Measurements from ENCODE around the gene KCNH1. TPM values are rescaled to one million over a fixed set of nuclear protein-coding genes. Genes with fewer than 3 reads are reported as not detected.

Gene KCNH1
- total RNA-seq, 1 donor from 2014 or later, result not detected

DNA sequence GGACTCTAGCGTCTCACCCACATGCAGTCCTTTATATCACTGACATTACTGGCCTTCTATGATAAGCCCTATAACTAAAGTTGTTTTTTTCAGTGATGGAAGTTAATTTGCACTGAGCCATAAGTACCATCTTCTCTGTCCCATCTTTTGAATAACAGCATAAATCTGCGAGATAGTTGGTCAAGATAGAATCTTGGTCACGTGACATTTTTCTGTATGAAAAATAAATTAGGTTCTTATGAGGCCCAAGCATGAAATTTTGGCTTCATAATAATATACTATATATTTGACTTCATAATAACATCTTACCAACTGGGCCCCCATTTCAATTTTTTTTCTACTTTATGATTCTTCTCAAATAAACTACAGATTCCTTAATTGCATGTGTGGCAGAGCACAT lies 285.5 kb downstream of the KCNH1 start:
- no peaks in the 10 kb centered on the region for H3K36me3 Mint-ChIP-seq (ENCODE audit: low read depth)
- no peak overlapping the region for H3K27ac Mint-ChIP-seq
- intact Hi-C loops (cut with micrococcal nuclease), result no loop called here
- H3K4me3 Mint-ChIP-seq, result no peak overlapping the region
- no peaks in the 10 kb centered on the region for H3K27me3 Mint-ChIP-seq (ENCODE audit: insufficient read depth)
- no peaks in the 10 kb centered on the region for H3K9me3 Mint-ChIP-seq
- no peak for DNase-seq (ENCODE audit: low spot score)
- no peaks in the 10 kb centered on the region for H3K4me1 Mint-ChIP-seq (ENCODE audit: low read depth)

DNA sequence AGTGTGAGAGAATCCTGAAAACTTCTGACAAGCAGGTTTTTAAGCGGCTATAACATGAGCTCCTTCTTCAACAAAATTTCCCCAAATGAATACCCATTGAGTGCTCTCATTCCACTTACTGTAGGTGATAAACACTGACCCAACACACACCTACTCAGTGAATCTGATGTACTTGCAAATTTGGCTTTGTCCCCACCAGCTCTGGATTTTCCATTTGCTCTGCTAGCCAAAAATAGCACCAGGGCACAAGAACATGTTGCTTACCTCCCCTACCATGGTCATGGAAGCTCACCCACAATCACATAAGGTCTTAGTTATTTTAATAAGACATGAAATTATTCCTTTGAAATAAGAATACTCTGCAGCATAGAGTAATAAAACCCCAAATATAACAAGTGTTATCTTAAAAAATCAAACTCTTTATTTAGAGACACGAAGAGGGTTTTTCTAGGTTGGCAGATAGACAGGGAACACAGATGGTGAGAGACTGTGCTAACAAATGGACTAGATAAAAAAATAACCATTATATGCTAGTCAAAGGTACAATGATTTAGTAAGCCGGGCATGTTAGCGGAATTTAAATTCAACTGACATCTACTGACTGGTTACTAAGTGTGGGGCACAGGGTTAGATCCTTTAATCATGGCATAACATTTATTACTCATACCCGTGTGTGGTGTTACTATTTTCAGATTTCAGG lies 291.9 kb downstream of the KCNH1 start:
- Mint-ChIP-seq H3K9me3 (no peaks in the 10 kb centered on the region), H3K4me1 (ENCODE audit: low read depth) (no peaks in the 10 kb centered on the region), H3K4me3 (no peak overlapping the region), H3K27ac (no peak overlapping the region), H3K27me3 (ENCODE audit: insufficient read depth) (no peaks in the 10 kb centered on the region), H3K36me3 (ENCODE audit: low read depth) (no peaks in the 10 kb centered on the region)
- DNase-seq (ENCODE audit: low spot score), result no peak
- intact Hi-C loops (cut with micrococcal nuclease), result no loop called here

DNA sequence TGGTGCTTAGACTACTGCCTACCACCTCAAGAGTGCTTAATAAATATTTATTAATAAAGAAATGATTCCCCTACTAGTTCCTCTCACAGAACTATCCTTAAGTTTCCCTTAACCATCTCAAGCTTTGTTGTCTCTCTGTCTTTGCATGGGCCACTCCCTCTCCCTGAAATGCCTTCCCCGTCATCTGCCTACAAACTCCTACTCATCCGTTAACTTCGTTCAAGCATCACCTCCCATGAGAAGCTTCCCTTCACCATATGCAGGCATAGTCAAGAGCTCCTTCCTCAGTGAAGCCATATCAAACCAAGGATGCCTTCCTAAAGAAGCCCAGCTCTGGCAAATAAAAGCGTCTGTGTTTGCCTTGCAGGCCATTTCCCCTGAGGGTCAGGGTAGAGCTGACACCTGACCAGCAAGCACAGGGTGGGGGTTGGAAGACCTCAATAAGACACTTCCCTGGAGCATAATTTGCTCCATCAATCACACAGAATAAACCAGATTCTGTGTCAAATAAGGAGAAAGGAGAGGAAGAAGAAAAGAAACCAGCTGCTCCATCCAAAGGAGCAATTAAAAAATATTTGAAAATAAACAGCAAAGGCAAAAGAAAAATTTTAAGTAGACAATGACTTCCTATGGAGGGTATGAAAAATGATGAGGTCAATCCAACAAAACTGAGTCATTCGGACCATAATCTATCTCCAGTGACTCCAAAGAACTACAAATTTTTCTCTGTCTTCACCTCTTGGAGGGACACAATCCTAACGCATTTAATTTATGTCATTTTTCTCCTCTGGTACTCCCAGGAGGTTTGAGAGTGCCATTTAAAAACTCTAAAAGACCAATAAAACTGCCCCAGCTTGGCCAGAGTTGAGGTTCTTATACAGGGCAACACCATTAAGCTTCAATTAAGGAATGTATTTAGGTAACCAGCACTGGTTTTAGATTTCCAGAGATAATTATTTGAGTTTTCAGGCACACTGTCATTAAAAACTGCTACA lies 303.6 kb downstream of the KCNH1 start:
- intact Hi-C loops (cut with micrococcal nuclease), result no loop called here
- DNase-seq (ENCODE audit: low spot score), result no peak
- no peaks in the 10 kb centered on the region for H3K36me3 Mint-ChIP-seq (ENCODE audit: low read depth)
- no peaks in the 10 kb centered on the region for H3K27me3 Mint-ChIP-seq (ENCODE audit: insufficient read depth)
- H3K9me3 Mint-ChIP-seq, result no peaks in the 10 kb centered on the region
- H3K27ac Mint-ChIP-seq, result no peak overlapping the region
- H3K4me1 Mint-ChIP-seq (ENCODE audit: low read depth), result no peaks in the 10 kb centered on the region
- H3K4me3 Mint-ChIP-seq, result no peak overlapping the region

DNA sequence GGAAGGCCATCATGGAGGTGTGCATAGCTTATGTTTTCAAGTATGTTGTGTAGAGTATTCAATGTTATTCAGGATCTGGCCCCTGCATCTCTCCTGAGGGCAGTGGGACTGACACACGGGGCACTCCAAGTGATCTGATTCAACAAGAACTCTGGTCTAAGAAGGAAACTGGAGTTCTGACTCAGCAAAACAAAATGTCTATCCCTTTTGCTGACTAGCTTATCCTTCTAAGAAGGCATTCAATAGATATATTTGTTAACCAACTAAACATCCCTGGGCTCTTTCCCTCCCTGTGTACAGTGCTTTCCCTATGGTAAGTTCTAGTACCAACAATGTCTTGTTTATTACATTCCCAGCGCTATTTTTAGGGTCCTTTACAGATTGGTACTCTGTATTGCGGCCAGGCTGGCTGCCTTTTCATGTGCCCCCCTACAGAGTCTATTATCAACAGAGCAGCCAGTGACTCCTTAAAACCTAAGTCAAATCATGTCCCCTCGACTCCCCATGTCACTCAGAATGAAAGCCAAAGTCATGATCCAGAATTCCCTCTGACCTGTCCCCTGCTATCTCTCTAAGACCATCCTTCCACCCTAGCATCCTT lies 304.9 kb downstream of the KCNH1 start:
- intact Hi-C loops (cut with micrococcal nuclease), result no loop called here
- no peaks in the 10 kb centered on the region for H3K9me3 Mint-ChIP-seq
- DNase-seq (ENCODE audit: low spot score), result no peak
- no peaks in the 10 kb centered on the region for H3K27me3 Mint-ChIP-seq (ENCODE audit: insufficient read depth)
- no peaks in the 10 kb centered on the region for H3K36me3 Mint-ChIP-seq (ENCODE audit: low read depth)
- no peaks in the 10 kb centered on the region for H3K4me1 Mint-ChIP-seq (ENCODE audit: low read depth)
- H3K27ac Mint-ChIP-seq, result no peak overlapping the region
- H3K4me3 Mint-ChIP-seq, result no peak overlapping the region

DNA sequence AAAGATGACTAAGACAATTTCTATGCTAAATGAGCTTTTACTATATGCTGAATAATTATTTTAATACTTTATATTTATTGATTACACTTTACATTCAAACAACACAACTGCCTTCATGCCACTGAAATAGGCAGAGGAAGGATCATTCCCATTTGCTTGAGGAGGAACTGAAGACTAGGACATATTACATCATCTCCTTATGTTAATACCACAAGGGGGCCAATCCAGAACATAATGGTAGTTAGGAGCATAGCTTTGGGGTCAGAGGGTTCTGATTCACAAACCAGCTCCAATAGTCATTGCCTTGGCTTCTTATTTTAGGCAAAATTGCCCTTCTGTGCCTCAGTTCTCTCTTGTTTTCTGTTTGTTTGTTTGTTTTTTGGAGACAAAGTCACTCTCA lies 306.5 kb downstream of the KCNH1 start:
- intact Hi-C loops (cut with micrococcal nuclease), result no loop called here
- Mint-ChIP-seq H3K9me3 (no peaks in the 10 kb centered on the region), H3K4me3 (no peak overlapping the region), H3K27me3 (ENCODE audit: insufficient read depth) (no peaks in the 10 kb centered on the region), H3K27ac (no peak overlapping the region), H3K4me1 (ENCODE audit: low read depth) (no peaks in the 10 kb centered on the region), H3K36me3 (ENCODE audit: low read depth) (no peaks in the 10 kb centered on the region)
- DNase-seq (ENCODE audit: low spot score), result no peak

DNA sequence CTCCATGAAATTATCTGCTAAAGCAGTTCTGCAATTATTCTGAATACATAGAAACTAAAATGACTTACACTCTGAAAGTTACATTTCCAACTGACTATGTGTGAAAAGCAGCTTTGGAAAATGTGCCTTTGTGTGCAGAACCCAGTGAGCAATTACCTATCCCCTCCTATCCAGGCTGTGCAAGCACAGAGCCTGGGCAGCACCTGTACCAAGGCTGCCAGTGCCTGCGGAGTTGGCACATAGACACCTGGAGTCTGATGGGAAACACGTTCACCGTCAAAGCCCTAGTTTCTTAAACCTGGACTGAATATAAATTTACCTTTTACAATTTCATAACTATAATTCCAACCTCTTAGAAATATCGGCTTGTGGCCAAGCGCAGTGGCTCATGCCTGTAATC lies 307.3 kb downstream of the KCNH1 start:
- Mint-ChIP-seq H3K36me3 (ENCODE audit: low read depth) (no peaks in the 10 kb centered on the region), H3K4me3 (no peak overlapping the region), H3K4me1 (ENCODE audit: low read depth) (no peaks in the 10 kb centered on the region), H3K9me3 (no peaks in the 10 kb centered on the region), H3K27ac (no peak overlapping the region), H3K27me3 (ENCODE audit: insufficient read depth) (no peaks in the 10 kb centered on the region)
- no peak for DNase-seq (ENCODE audit: low spot score)
- intact Hi-C loops (cut with micrococcal nuclease), result no loop called here

DNA sequence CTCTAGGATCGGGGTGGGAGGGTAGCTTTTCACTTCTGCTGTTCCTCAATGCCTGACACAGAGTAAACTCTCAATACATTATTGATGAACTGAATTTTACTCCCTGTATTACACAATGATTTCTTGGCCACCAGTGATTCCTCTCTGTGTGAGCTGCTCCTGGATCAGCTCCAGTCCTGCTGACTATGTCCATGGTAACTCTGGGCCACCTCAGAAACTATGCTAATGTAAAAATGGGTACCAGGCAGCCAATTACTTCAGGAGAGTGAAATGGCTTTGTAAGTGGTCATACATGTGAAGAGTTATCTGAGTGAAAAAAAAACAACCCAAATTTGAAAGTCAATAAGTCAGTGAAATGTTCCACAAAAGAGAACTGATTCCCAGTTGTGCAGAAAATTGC lies 311.0 kb downstream of the KCNH1 start:
- Mint-ChIP-seq H3K27ac (no peak overlapping the region), H3K4me1 (ENCODE audit: low read depth) (no peaks in the 10 kb centered on the region), H3K27me3 (ENCODE audit: insufficient read depth) (no peaks in the 10 kb centered on the region), H3K4me3 (no peak overlapping the region), H3K36me3 (ENCODE audit: low read depth) (no peaks in the 10 kb centered on the region), H3K9me3 (no peaks in the 10 kb centered on the region)
- intact Hi-C loops (cut with micrococcal nuclease), result no loop called here
- no peak for DNase-seq (ENCODE audit: low spot score)

DNA sequence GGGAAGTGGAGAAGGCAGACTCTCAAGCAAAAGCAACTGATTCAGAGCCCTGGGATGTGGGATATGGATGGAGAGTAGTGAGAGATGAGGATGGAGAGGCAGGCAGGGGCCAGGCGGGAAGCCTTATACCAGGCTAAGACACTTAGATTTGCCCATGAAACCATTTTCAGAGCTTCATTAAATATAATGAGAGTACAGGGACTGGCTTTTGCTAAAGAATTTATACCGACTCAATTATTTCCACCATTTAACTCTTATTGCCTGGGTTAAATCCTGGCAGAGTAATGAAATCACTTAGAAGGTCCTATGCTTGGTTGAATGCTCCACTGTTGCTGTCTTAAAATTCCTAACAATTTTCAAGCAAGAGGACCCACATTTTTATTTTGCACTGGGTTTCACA lies 311.7 kb downstream of the KCNH1 start:
- intact Hi-C loops (cut with micrococcal nuclease), result no loop called here
- no peak overlapping the region for H3K27ac Mint-ChIP-seq

DNA sequence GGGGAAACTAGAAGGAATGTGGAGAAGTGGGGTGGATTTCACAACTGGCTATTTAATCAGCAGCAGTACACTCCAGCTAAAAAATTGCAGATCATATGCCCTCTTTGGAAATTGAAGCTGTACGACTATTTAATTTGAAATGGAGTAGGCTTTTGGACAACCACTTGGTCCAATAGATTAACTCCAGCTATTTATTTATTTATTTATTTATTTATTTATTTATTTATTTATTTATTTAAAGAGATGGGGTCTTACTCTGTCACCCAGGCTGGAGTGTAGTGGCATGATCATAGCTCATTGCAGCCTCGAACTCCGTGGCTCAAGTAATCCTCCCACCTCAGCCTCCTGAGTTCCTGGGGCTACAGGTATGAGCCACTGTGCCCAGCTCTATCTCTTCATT lies 312.3 kb downstream of the KCNH1 start:
- intact Hi-C loops (cut with micrococcal nuclease), result no loop called here
- no peaks in the 10 kb centered on the region for H3K27me3 Mint-ChIP-seq (ENCODE audit: insufficient read depth)
- no peak for DNase-seq (ENCODE audit: low spot score)
- H3K9me3 Mint-ChIP-seq, result no peaks in the 10 kb centered on the region
- H3K4me3 Mint-ChIP-seq, result no peak overlapping the region
- no peaks in the 10 kb centered on the region for H3K4me1 Mint-ChIP-seq (ENCODE audit: low read depth)
- no peak overlapping the region for H3K27ac Mint-ChIP-seq
- H3K36me3 Mint-ChIP-seq (ENCODE audit: low read depth), result no peaks in the 10 kb centered on the region

More for the DNA sequence above, 311.7 kb downstream of the KCNH1 start:
- H3K4me1 Mint-ChIP-seq (ENCODE audit: low read depth), result no peaks in the 10 kb centered on the region
- no peak for DNase-seq (ENCODE audit: low spot score)
- no peaks in the 10 kb centered on the region for H3K36me3 Mint-ChIP-seq (ENCODE audit: low read depth)
- H3K4me3 Mint-ChIP-seq, result no peak overlapping the region
- no peaks in the 10 kb centered on the region for H3K27me3 Mint-ChIP-seq (ENCODE audit: insufficient read depth)
- H3K9me3 Mint-ChIP-seq, result no peaks in the 10 kb centered on the region

DNA sequence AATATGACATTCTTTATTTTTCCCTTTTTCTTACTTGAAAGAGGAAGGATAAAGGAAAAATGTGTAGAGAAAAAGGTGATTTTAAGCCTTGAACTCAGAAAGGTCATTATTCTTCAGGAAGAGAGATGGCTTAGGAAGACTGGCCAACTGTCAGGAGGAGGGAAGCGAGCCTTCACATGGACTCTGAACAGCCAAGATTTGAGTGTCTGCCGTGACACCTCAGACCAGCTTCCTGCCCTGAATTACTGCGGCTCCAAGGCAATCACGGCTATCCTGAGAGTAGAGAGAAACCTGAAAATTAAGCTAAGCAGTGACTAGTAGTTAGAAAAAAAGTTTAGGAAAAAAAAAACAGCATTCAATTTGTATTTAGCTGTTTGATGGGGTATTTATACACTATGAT lies 314.7 kb downstream of the KCNH1 start:
- H3K9me3 Mint-ChIP-seq, result no peaks in the 10 kb centered on the region
- H3K27me3 Mint-ChIP-seq (ENCODE audit: insufficient read depth), result peaks cover 4% of the 10 kb centered on the region
- DNase-seq (ENCODE audit: low spot score), result no peak
- intact Hi-C loops (cut with micrococcal nuclease), result no loop called here
- no peaks in the 10 kb centered on the region for H3K4me1 Mint-ChIP-seq (ENCODE audit: low read depth)
- no peaks in the 10 kb centered on the region for H3K36me3 Mint-ChIP-seq (ENCODE audit: low read depth)
- no peak overlapping the region for H3K4me3 Mint-ChIP-seq
- H3K27ac Mint-ChIP-seq, result no peak overlapping the region

DNA sequence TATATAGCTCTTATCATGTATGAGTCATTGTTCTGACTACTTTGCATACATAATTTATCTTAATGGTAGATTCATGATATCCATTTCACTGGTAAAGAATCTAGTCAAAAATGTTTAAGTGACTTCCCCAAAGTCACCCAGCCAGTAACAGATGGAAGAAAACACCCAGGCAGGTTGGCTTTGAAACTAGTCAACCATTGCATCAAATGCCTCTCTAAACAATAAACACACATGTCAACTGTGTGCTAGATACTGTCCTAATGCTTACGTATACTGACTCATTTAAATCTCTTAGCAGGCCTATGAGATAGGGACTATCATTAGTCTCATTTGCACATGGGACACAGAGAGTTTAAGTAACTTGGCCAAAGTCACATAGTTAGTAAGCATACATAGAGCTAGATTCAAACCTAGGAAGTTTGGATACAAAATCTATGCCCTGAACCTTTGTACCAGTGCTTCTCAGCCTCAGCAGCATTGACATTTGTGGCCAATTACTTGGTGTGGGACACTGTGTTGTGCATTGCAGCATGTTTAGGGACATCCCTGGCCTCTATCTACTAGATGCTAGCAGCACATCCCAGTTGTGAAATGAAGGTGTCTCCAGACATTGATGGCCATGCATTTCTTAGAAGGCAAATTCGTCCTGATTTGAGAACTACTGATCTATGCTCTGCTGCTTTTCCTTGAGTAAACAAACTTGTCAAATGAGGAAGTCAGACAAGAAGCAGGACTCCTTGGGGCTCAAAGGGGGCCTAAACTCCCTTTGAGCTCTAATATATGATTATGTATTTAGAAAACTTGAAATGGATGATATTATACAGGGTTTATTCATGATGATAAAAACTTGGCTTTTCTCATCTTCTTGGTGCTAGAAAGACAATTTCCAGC lies 316.3 kb downstream of the KCNH1 start:
- no peaks in the 10 kb centered on the region for H3K4me1 Mint-ChIP-seq (ENCODE audit: low read depth)
- H3K27me3 Mint-ChIP-seq (ENCODE audit: insufficient read depth), result peaks cover 8% of the 10 kb centered on the region
- H3K9me3 Mint-ChIP-seq, result no peaks in the 10 kb centered on the region
- no peaks in the 10 kb centered on the region for H3K36me3 Mint-ChIP-seq (ENCODE audit: low read depth)
- no peak overlapping the region for H3K27ac Mint-ChIP-seq
- no peak overlapping the region for H3K4me3 Mint-ChIP-seq
- intact Hi-C loops (cut with micrococcal nuclease), result no loop called here
- no peak for DNase-seq (ENCODE audit: low spot score)

DNA sequence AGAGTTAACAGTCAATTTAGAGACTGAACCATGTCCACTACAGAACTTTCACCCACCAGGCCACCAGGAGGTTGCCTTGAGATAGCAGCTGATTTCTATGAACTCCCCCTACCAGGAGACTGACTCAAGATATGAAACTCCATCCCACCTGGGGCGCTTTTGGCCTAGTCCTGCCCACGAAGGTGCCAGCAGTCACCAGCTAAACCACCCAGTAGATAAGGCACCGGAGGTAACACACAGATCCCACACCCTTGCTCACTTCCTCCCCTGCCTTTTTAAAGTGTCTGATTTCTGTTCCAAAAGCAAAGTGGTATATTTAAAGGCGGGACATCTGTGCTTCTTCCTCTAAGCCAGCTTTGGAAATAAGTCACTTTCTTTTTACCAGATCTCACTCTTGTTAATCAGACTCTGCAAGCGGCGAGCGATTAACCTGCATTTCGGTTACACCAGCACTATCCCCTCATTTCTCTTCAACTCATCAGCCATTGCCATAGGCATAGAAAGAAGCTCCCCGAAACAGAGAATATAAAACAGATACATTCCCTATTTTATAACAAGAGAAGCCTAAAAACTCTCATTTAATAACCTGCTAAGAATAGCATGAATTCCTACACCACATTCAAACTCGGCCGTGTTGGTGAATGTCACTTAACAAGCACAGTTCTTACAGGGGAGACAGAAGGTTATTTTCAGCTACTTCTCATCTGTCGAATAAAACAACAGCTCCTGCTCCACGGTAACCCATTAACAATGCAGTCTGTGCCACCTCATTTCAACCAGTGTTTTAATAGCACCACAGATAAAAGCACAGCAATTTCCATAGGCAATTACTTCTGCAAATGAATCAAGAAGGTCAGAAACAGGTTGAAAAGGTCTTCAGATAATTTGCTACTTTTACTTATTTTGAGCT lies 318.1 kb downstream of the KCNH1 start:
- no peaks in the 10 kb centered on the region for H3K9me3 Mint-ChIP-seq
- H3K4me3 Mint-ChIP-seq, result no peak overlapping the region
- H3K4me1 Mint-ChIP-seq (ENCODE audit: low read depth), result no peaks in the 10 kb centered on the region
- H3K27me3 Mint-ChIP-seq (ENCODE audit: insufficient read depth), result peaks cover 8% of the 10 kb centered on the region
- intact Hi-C loops (cut with micrococcal nuclease), result no loop called here
- DNase-seq (ENCODE audit: low spot score), result no peak
- H3K36me3 Mint-ChIP-seq (ENCODE audit: low read depth), result no peaks in the 10 kb centered on the region
- H3K27ac Mint-ChIP-seq, result no peak overlapping the region
